Heart right ventricle (tissue), 16 donors: ENCODE measurements around the gene HNRNPU. TPM values are rescaled to one million over a fixed set of nuclear protein-coding genes. Genes with fewer than 3 reads are reported as not detected.

Experiments
- ATAC-seq, 8 donors: fragments of 200-7000 bp; cut with Tn5 transposase; one replicate each; pipeline ENCODE4 v1.9.1; 2020; ENCODE audit warnings: mild to moderate bottlenecking in 8 of 8, moderate library complexity in 8 of 8, moderate number of reproducible peaks in 1 of 8
- DNase-seq, 2 donors: peaks; one replicate each; pipeline ENCODE4 v3.0.0-alpha.2; 2020
- H3K27ac ChIP-seq, 10 donors: fragments of 200-600 bp; sonication (generic) in 2 of 10; one replicate each; pipeline versions ENCODE4 v1.5.0 to v1.8.0; 2020 to 2022; ENCODE audit warnings: mild to moderate bottlenecking in 3 of 10
- H3K27me3 ChIP-seq, 7 donors: fragments of 200-600 bp; one replicate each; pipeline ENCODE4 v1.8.0; 2021 to 2022; ENCODE audit warnings: mild to moderate bottlenecking in 2 of 7
- H3K36me3 ChIP-seq, 9 donors: fragments of 200-600 bp; sonication (generic) in 1 of 9; one replicate each; pipeline versions ENCODE4 v1.5.0 to v1.8.0; 2020 to 2022; ENCODE audit warnings: mild to moderate bottlenecking in 2 of 9
- H3K4me1 ChIP-seq, 9 donors: fragments of 200-600 bp; sonication (generic) in 1 of 9; one replicate each; pipeline versions ENCODE4 v1.5.0 to v1.8.0; 2020 to 2022; ENCODE audit warnings: mild to moderate bottlenecking in 4 of 9
- H3K4me3 ChIP-seq, 10 donors: fragments of 200-600 bp; sonication (generic) in 2 of 10; one replicate each; pipeline versions ENCODE4 v1.5.0 to v1.8.0; 2020 to 2022; ENCODE audit warnings: mild to moderate bottlenecking in 7 of 10, moderate library complexity in 2 of 10
- H3K9me3 ChIP-seq, 11 donors: fragments of 200-600 bp in 10 of 11; sonication (generic) in 2 of 11; one replicate each; pipeline versions ENCODE4 v1.5.0 to v1.8.0; 2013 to 2022; ENCODE audit warnings: mild to moderate bottlenecking in 2 of 11, control low read depth in 1 of 11, moderate library complexity in 1 of 11
- CTCF ChIP-seq, 9 donors: fragments of 200-600 bp; sonication (generic) in 2 of 9; IDR thresholded peaks; one replicate each; pipeline versions ENCODE4 v1.5.0 to v1.8.0; 2021 to 2022; ENCODE audit warnings: antibody characterized with exemption in 9 of 9, mild to moderate bottlenecking in 5 of 9, moderate library complexity in 1 of 9
- WGBS, 2 donors: extraction: QIAGEN DNeasy Blood & Tissue Kit; methylation state at CpG; one replicate each; pipeline ENCODE4 v1.1.7; 2013; ENCODE audit warnings: inconsistent platforms in 1 of 2; 5-methylcytosine and 5-hydroxymethylcytosine counted together
- intact Hi-C, 10 donors: fragments of 100-400 bp; cut with DNase I; formaldehyde crosslinking; loops; one replicate each; pipeline versions ENCODE4 v1.11.1 to v1.14.2; 2022
- polyA plus RNA-seq, 2 donors: library from polyadenylated mRNA; stranded (reverse); fragments of 200-250 nt; gene quantifications; one replicate each; pipeline ENCODE4 v1.2.3, GENCODE V29; 2013
- total RNA-seq, 10 donors: library from RNA; stranded (reverse); fragmentation: NEBNext Ultra II Directional in 3 of 10; extraction: Animal tissue kit (Norgen Biotek cat#: 25700) in 3 of 10; gene quantifications; one replicate each; pipeline versions ENCODE4 v1.2.1 to v1.2.4, GENCODE V29; 2021 to 2023
- donor health status: Arrhythmogenic right ventricular cardiomyopathy.
- donor health status: ischemic (EF 13 %, LVEDD 7.1; RV severe dilation, severe dysfunction).
- donor health status: healthy with polysubstance abuse.
- donor health status: DM: no; HTN: yes; CAD: no.
- donor health status: DM: no; HTN: no; CAD: no.
- donor health status: ischemic (EF 25% LVEDD 6.9; RV normal size, moderate dysfunction).
- donor health status: ischemic (EF 25% LVEDD 5.7; RV mildly dilated, moderate dysfunction).
- donor health status: healthy.
- donor health status: DM: yes; HTN: yes; CAD: no.
- donor health status: Ischemic cardiomyopathy.
- donor health status: ischemic (EF 35%, LVEDD 5.7; RV mildly dilated, moderate dysfunction).
- donor health status: nonischemic (EF 11% LVEDD 7.7; RV severe dilation, severe dysfunction).
- donor health status: DM: yes; HTN: yes; CAD: no.
- donor health status: PGD.
- donor health status: ischemic (EF 29% LVEDD 5.4; RV normal size, mild dysfunction).
- donor health status: nonischemic (EF 23%, LVEDD 6.1; RV moderate dilation, normal function).

HNRNPU gene
- total and polyA plus RNA-seq, 12 donors: 91.0 to 200 (median 171) TPM

GRCh38 chr1:244897476-244898254 lies 33.3 kb upstream of the HNRNPU start:
- Histone ChIP-seq H3K4me3 (no peak overlapping the region), H3K4me1 (no peaks in the 10 kb centered on the region), H3K27ac (no peak overlapping the region), H3K9me3 (no peaks in the 10 kb centered on the region), H3K27me3 (no peaks in the 10 kb centered on the region), H3K36me3 (no peaks in the 10 kb centered on the region)
- intact Hi-C loops: no loop called here
- WGBS, 2 donors: 82 to 85% methylated on average over 15 of the region's 15 CpGs
- ATAC-seq: no peak
- no peak for TF ChIP-seq CTCF (IDR thresholded peaks at IDR 0.05)
- no peak for DNase-seq

GRCh38 chr1:244896550-244896949 lies 32.2 kb upstream of the HNRNPU start:
- no peak for ATAC-seq

GRCh38 chr1:244893836-244894235 lies 29.5 kb upstream of the HNRNPU start:
- intact Hi-C loops: no loop called here

More at GRCh38 chr1:244896550-244896949, 32.2 kb upstream of the HNRNPU start:
- Histone ChIP-seq H3K36me3 (no peaks in the 10 kb centered on the region), H3K4me1 (no peaks in the 10 kb centered on the region), H3K27ac (no peak overlapping the region), H3K9me3 (no peaks in the 10 kb centered on the region), H3K4me3 (no peak overlapping the region), H3K27me3 (no peaks in the 10 kb centered on the region)
- no peak for TF ChIP-seq CTCF (IDR thresholded peaks at IDR 0.05)
- intact Hi-C loops: no loop called here
- no peak for DNase-seq
- 56 to 73% methylated on average over 3 of the region's 3 CpGs for WGBS, 2 donors

GRCh38 chr1:244887281-244887680 lies 22.9 kb upstream of the HNRNPU start:
- H3K4me1 ChIP-seq: no peaks in the 10 kb centered on the region
- intact Hi-C loops: no loop called here
- no peak for DNase-seq
- no peaks in the 10 kb centered on the region for H3K27me3 ChIP-seq
- no peak for ATAC-seq
- peaks cover 0 to 7% (median 0%) of the 10 kb centered on the region in 11 donors for H3K9me3 ChIP-seq
- no peak overlapping the region for H3K27ac ChIP-seq
- TF ChIP-seq CTCF (IDR thresholded peaks at IDR 0.05): no peak
- no peaks in the 10 kb centered on the region for H3K36me3 ChIP-seq
- no peak overlapping the region for H3K4me3 ChIP-seq
- WGBS, 2 donors: 92 to 94% methylated on average over 4 of the region's 4 CpGs

More at GRCh38 chr1:244893836-244894235, 29.5 kb upstream of the HNRNPU start:
- no peak for TF ChIP-seq CTCF (IDR thresholded peaks at IDR 0.05)
- no peaks in the 10 kb centered on the region for H3K4me1 ChIP-seq
- DNase-seq: no peak
- no peak overlapping the region for H3K4me3 ChIP-seq
- ATAC-seq: no peak
- H3K27me3 ChIP-seq: no peaks in the 10 kb centered on the region
- 91 to 92% methylated on average over 7 of the region's 7 CpGs for WGBS, 2 donors
- H3K27ac ChIP-seq: no peak overlapping the region
- H3K36me3 ChIP-seq: no peaks in the 10 kb centered on the region
- H3K9me3 ChIP-seq: peaks cover 0 to under 1% (median 0%) of the 10 kb centered on the region in 11 donors
